Measurements from ENCODE around the gene SLC7A8. TPM values are rescaled to one million over a fixed set of nuclear protein-coding genes. Genes with fewer than 3 reads are reported as not detected.
A peak's percentile ranks its signal among the peaks of the same experiment; 100 is the strongest.

The SLC7A8 gene
- total and polyA plus RNA-seq, 2 of the 4 experiments (the other 2 are of a cell fraction), result 0.31 TPM; not detected in 1

- Histone ChIP-seq H2BK20ac (ENCODE audit: low read depth, low read length) (0 out of 2 replicates have a peak overlapping the region, but pooled peaks have one; percentile 52), H2BK5ac (ENCODE audit: low read depth, low read length, poor library complexity, severe bottlenecking) (peak overlapping the region; percentile 90), H3K56ac (ENCODE audit: extremely low read depth, insufficient read depth, low read length) (peak overlapping the region; percentile 10; the same call in 1 of the 2 replicates), H3K23ac (ENCODE audit: low read depth, low read length) (peak overlapping the region; percentile 81), H3K14ac (replicated peaks; ENCODE audit: low read depth, low read length) (peak overlapping the region; percentile 94), H2BK120ac (ENCODE audit: low read depth, low read length) (peak overlapping the region; percentile 91), H2AK9ac (replicated peaks; ENCODE audit: low read depth, low read length, poor library complexity) (peak overlapping the region; percentile 84), H4K91ac (ENCODE audit: insufficient read depth, low read depth, low read length) (peak overlapping the region; percentile 89; the same call in 1 of the 2 replicates), H3K4me3 (ENCODE audit: insufficient read depth, low read depth, low read length) (no peak overlapping the region), H4K8ac (ENCODE audit: low read depth in 2 of 2, low read length in 2 of 2) (peak overlapping the region; percentile 23 to 79; a peak in 1 of 4 replicates), H2BK15ac (ENCODE audit: low read depth, low read length) (0 out of 3 replicates have a peak overlapping the region, but pooled peaks have one; percentile 46), H4K5ac (ENCODE audit: low read depth, low read length) (no peak overlapping the region), H3K18ac (ENCODE audit: low read depth, low read length) (no peak overlapping the region), H3K27ac (ENCODE audit: insufficient read depth, low read length) (peak overlapping the region; percentile 93; the same call in 1 of the 2 replicates), H3K9me3 (ENCODE audit: control insufficient read depth, insufficient read depth, low read length) (no peaks in the 10 kb centered on the region), H3K4me2 (ENCODE audit: low read depth, low read length) (no peak overlapping the region), H3K9ac (ENCODE audit: low read depth, low read length) (peak overlapping the region; percentile 36; the same call in 1 of the 2 replicates), H4K20me1 (ENCODE audit: insufficient read depth, low read length) (no peaks in the 10 kb centered on the region), H2AFZ (replicated peaks; ENCODE audit: low read length, poor library complexity) (no peak overlapping the region), H3K27me3 (ENCODE audit: control insufficient read depth, insufficient read depth, low read length) (no peaks in the 10 kb centered on the region), H3K36me3 (ENCODE audit: control insufficient read depth, insufficient read depth, low read length) (peaks cover 51% of the 10 kb centered on the region), H3K4ac (ENCODE audit: low read depth, low read length) (peak overlapping the region; percentile 96), H3K79me1 (ENCODE audit: low read depth in 1 of 2, low read length in 2 of 2) (peaks cover 21 to 42% of the 10 kb centered on the region in 2 experiments), H3K4me1 (ENCODE audit: control insufficient read depth, insufficient read depth, low read length) (peaks cover 14% of the 10 kb centered on the region), H2AK5ac (ENCODE audit: low read depth, low read length) (peak overlapping the region; percentile 90), H3K9me1 (ENCODE audit: insufficient read depth, low read length) (peaks cover 6% of the 10 kb centered on the region)
- no TSS peak for BruUV-seq (replicated peaks)
- in situ Hi-C loops (cut with MboI; ENCODE audit: low sequenced_read_pairs), result loop anchor here (25.0 kb wide), 1 partner anchor 1057 kb away; the partner anchor contains the start of genes EMC9, FITM1, PSME1 and PSME2
- ChIA-PET POLR2A (ENCODE audit: unreplicated experiment) (interaction anchor here (1.0 to 1.7 kb wide), 3 partner anchors 8 to 15 kb away, joined by 3 to 6 read pairs (median 5); partner anchors contain the start of genes ACIN1 and C14orf119), CTCF (interaction anchor here (1.5 kb wide), 1 partner anchor 12 kb away, joined by 8 read pairs; no protein-coding TSS in a partner anchor)
- no peak for ATAC-seq (ENCODE audit: low read depth)
- intact Hi-C loops (cut with micrococcal nuclease), result no loop called here
- WGBS, 2 experiments (ENCODE audit: extremely low coverage in 2 of 2, insufficient read length in 1 of 2), result no CpG with 5 or more reads among the region's 1 CpG
- dilution Hi-C loops (cut with HindIII; ENCODE audit: low sequenced_read_pairs, unreplicated experiment), result no loop called here
- DNase-seq, result no peak
- no peak for TF ChIP-seq CHD1 (IDR thresholded peaks at IDR 0.05; ENCODE audit: low read depth, low read length)
- TF ChIP-seq FOS (IDR thresholded peaks at IDR 0.05; ENCODE audit: low read depth, low read length), result no peak
- no peak for TF ChIP-seq RFX5 (IDR thresholded peaks at IDR 0.05; ENCODE audit: low read depth, low read length)
- TF ChIP-seq BHLHE40 (IDR thresholded peaks at IDR 0.05; ENCODE audit: low read depth, low read length), result no peak
- TF ChIP-seq POLR2A (IDR thresholded peaks at IDR 0.05; ENCODE audit: low read depth, low read length), result no peak
- TF ChIP-seq USF2 (IDR thresholded peaks at IDR 0.05; ENCODE audit: low read depth, low read length), result no peak
- no peak for TF ChIP-seq MXI1 (IDR thresholded peaks at IDR 0.05; ENCODE audit: borderline replicate concordance, low read depth, low read length)
- TF ChIP-seq MAZ (IDR thresholded peaks at IDR 0.05; ENCODE audit: borderline replicate concordance, low read depth, low read length), result no peak
- TF ChIP-seq CTCF (conservative IDR thresholded peaks at IDR 0.05; ENCODE audit: low read depth, low read length), result no peak
- TF ChIP-seq SMC3 (IDR thresholded peaks at IDR 0.05; ENCODE audit: low read depth, low read length), result no peak
- no peak for TF ChIP-seq RAD21 (IDR thresholded peaks at IDR 0.05; ENCODE audit: low read length)
- no peak for TF ChIP-seq MAFK (IDR thresholded peaks at IDR 0.05; ENCODE audit: low read depth, low read length)
- TF ChIP-seq NFE2L2 (IDR thresholded peaks at IDR 0.05; ENCODE audit: low read depth, low read length), result no peak
- no peak for TF ChIP-seq RCOR1 (IDR thresholded peaks at IDR 0.05; ENCODE audit: insufficient replicate concordance, low read length)
- no peak for TF ChIP-seq CEBPB (IDR thresholded peaks at IDR 0.05; ENCODE audit: low read depth, low read length)
- TF ChIP-seq ELK1 (IDR thresholded peaks at IDR 0.05; ENCODE audit: borderline replicate concordance, low read depth, low read length), result no peak
Observed at GRCh38 chr14:23080474-23080873, 103.0 kb downstream of the SLC7A8 start.

Measured in IMR-90 (cell line).